ENCODE data around the gene PDE2A.

The PDE2A gene

GRCh38 chr11:72700146-72700545, 25.9 kb upstream of the PDE2A start:
- Histone ChIP-seq H2AK5ac (ENCODE audit: low read length) (no peak overlapping the region), H3K4me3 (ENCODE audit: low read length) (no peak overlapping the region), H2BK15ac (replicated peaks; ENCODE audit: low read depth) (no peak overlapping the region), H3K9ac (ENCODE audit: low read length) (no peak overlapping the region), H3K36me3 (ENCODE audit: control insufficient read depth, insufficient read depth, low read length) (peaks cover 17% of the 10 kb centered on the region), H2BK120ac (ENCODE audit: low read depth, low read length) (no peak overlapping the region), H4K5ac (ENCODE audit: low read length) (no peak overlapping the region), H3K79me1 (ENCODE audit: low read length) (peaks cover 2% of the 10 kb centered on the region), H3K56ac (ENCODE audit: low read length) (no peak overlapping the region), H4K8ac (ENCODE audit: low read depth, low read length) (no peak overlapping the region), H3K4ac (ENCODE audit: low read depth, low read length) (no peak overlapping the region), H3K27me3 (ENCODE audit: insufficient read depth, low read length, poor library complexity) (no peaks in the 10 kb centered on the region), H3K79me2 (ENCODE audit: control insufficient read depth, insufficient read depth, low read length) (no peaks in the 10 kb centered on the region), H3K23ac (ENCODE audit: low read length) (no peak overlapping the region), H3K4me1 (ENCODE audit: control insufficient read depth, low read depth, low read length) (peaks cover 15% of the 10 kb centered on the region), H3K18ac (ENCODE audit: low read length) (no peak overlapping the region), H2BK5ac (ENCODE audit: low read length) (no peak overlapping the region), H3K27ac (ENCODE audit: low read depth, low read length) (no peak overlapping the region), H3K4me2 (ENCODE audit: low read length) (no peak overlapping the region)
- peak; percentile 89 for DNase-seq
- no CpG with 5 or more reads among the region's 3 CpGs for WGBS (ENCODE audit: extremely low coverage, insufficient coverage, low lambda C conversion rate)

- no peak overlapping the region for H3K4me3 ChIP-seq (ENCODE audit: low read length)
- H3K27ac ChIP-seq (ENCODE audit: low read depth, low read length) = no peak overlapping the region
- H3K4ac ChIP-seq (ENCODE audit: low read depth, low read length) = no peak overlapping the region
- no peak overlapping the region for H3K23ac ChIP-seq (ENCODE audit: low read length)
- H4K5ac ChIP-seq (ENCODE audit: low read length) = no peak overlapping the region
- H3K18ac ChIP-seq (ENCODE audit: low read length) = no peak overlapping the region
- no peaks in the 10 kb centered on the region for H3K27me3 ChIP-seq (ENCODE audit: insufficient read depth, low read length, poor library complexity)
- H3K9ac ChIP-seq (ENCODE audit: low read length) = no peak overlapping the region
- no peak overlapping the region for H4K8ac ChIP-seq (ENCODE audit: low read depth, low read length)
- no peak overlapping the region for H2BK5ac ChIP-seq (ENCODE audit: low read length)
- H3K56ac ChIP-seq (ENCODE audit: low read length) = no peak overlapping the region
- peaks cover 4% of the 10 kb centered on the region for H3K4me1 ChIP-seq (ENCODE audit: control insufficient read depth, low read depth, low read length)
- no CpG with 5 or more reads among the region's 16 CpGs for WGBS (ENCODE audit: extremely low coverage, insufficient coverage, low lambda C conversion rate)
- no peak overlapping the region for H2BK15ac ChIP-seq (replicated peaks; ENCODE audit: low read depth)
- no peak overlapping the region for H2BK120ac ChIP-seq (ENCODE audit: low read depth, low read length)
- peaks cover 29% of the 10 kb centered on the region for H3K36me3 ChIP-seq (ENCODE audit: control insufficient read depth, insufficient read depth, low read length)
- DNase-seq = no peak
- H2AK5ac ChIP-seq (ENCODE audit: low read length) = no peak overlapping the region
- peaks cover 2% of the 10 kb centered on the region for H3K79me1 ChIP-seq (ENCODE audit: low read length)
- H3K4me2 ChIP-seq (ENCODE audit: low read length) = no peak overlapping the region
- H3K79me2 ChIP-seq (ENCODE audit: control insufficient read depth, insufficient read depth, low read length) = no peaks in the 10 kb centered on the region
Observed at GRCh38 chr11:72697814-72698213, 23.6 kb upstream of the PDE2A start.

- WGBS (ENCODE audit: extremely low coverage, insufficient coverage, low lambda C conversion rate) = no CpG with 5 or more reads among the region's 44 CpGs
- H4K8ac ChIP-seq (ENCODE audit: low read depth, low read length) = no peak overlapping the region
- H3K27ac ChIP-seq (ENCODE audit: low read depth, low read length) = no peak overlapping the region
- no peaks in the 10 kb centered on the region for H3K27me3 ChIP-seq (ENCODE audit: insufficient read depth, low read length, poor library complexity)
- no peak overlapping the region for H3K4me3 ChIP-seq (ENCODE audit: low read length)
- no peak overlapping the region for H3K23ac ChIP-seq (ENCODE audit: low read length)
- no peak overlapping the region for H3K4me2 ChIP-seq (ENCODE audit: low read length)
- H3K4me1 ChIP-seq (ENCODE audit: control insufficient read depth, low read depth, low read length) = peaks cover 4% of the 10 kb centered on the region
- H3K9ac ChIP-seq (ENCODE audit: low read length) = no peak overlapping the region
- no peaks in the 10 kb centered on the region for H3K79me2 ChIP-seq (ENCODE audit: control insufficient read depth, insufficient read depth, low read length)
- H3K36me3 ChIP-seq (ENCODE audit: control insufficient read depth, insufficient read depth, low read length) = peaks cover 33% of the 10 kb centered on the region
- no peak overlapping the region for H2BK120ac ChIP-seq (ENCODE audit: low read depth, low read length)
- H2AK5ac ChIP-seq (ENCODE audit: low read length) = no peak overlapping the region
- no peak overlapping the region for H3K4ac ChIP-seq (ENCODE audit: low read depth, low read length)
- H3K79me1 ChIP-seq (ENCODE audit: low read length) = no peaks in the 10 kb centered on the region
- H2BK15ac ChIP-seq (replicated peaks; ENCODE audit: low read depth) = no peak overlapping the region
- H2BK5ac ChIP-seq (ENCODE audit: low read length) = no peak overlapping the region
- H3K56ac ChIP-seq (ENCODE audit: low read length) = peak overlapping the region; percentile 34
- no peak overlapping the region for H3K18ac ChIP-seq (ENCODE audit: low read length)
- H4K5ac ChIP-seq (ENCODE audit: low read length) = no peak overlapping the region
- DNase-seq = peak; percentile 59
Observed at GRCh38 chr11:72696866-72697700, 22.9 kb upstream of the PDE2A start.

- Histone ChIP-seq H2BK5ac (ENCODE audit: low read length) (no peak overlapping the region), H3K18ac (ENCODE audit: low read length) (no peak overlapping the region), H3K23ac (ENCODE audit: low read length) (no peak overlapping the region), H4K8ac (ENCODE audit: low read depth, low read length) (no peak overlapping the region), H3K4me3 (ENCODE audit: low read length) (no peak overlapping the region), H3K4me1 (ENCODE audit: control insufficient read depth, low read depth, low read length) (peaks cover 2% of the 10 kb centered on the region), H2AK5ac (ENCODE audit: low read length) (no peak overlapping the region), H3K79me2 (ENCODE audit: control insufficient read depth, insufficient read depth, low read length) (no peaks in the 10 kb centered on the region), H3K27ac (ENCODE audit: low read depth, low read length) (no peak overlapping the region), H3K27me3 (ENCODE audit: insufficient read depth, low read length, poor library complexity) (no peaks in the 10 kb centered on the region), H3K4me2 (ENCODE audit: low read length) (no peak overlapping the region), H3K4ac (ENCODE audit: low read depth, low read length) (no peak overlapping the region), H2BK120ac (ENCODE audit: low read depth, low read length) (no peak overlapping the region), H3K9ac (ENCODE audit: low read length) (no peak overlapping the region), H3K36me3 (ENCODE audit: control insufficient read depth, insufficient read depth, low read length) (peaks cover 31% of the 10 kb centered on the region), H2BK15ac (replicated peaks; ENCODE audit: low read depth) (no peak overlapping the region), H3K56ac (ENCODE audit: low read length) (no peak overlapping the region), H3K79me1 (ENCODE audit: low read length) (no peaks in the 10 kb centered on the region), H4K5ac (ENCODE audit: low read length) (no peak overlapping the region)
- no CpG with 5 or more reads among the region's 7 CpGs for WGBS (ENCODE audit: extremely low coverage, insufficient coverage, low lambda C conversion rate)
- DNase-seq = no peak
Observed at GRCh38 chr11:72695354-72695753, 21.1 kb upstream of the PDE2A start.

GRCh38 chr11:72693271-72693968, 19.2 kb upstream of the PDE2A start:
- H3K4me1 ChIP-seq (ENCODE audit: control insufficient read depth, low read depth, low read length) = no peaks in the 10 kb centered on the region
- H3K79me2 ChIP-seq (ENCODE audit: control insufficient read depth, insufficient read depth, low read length) = no peaks in the 10 kb centered on the region
- no peak overlapping the region for H3K4ac ChIP-seq (ENCODE audit: low read depth, low read length)
- H2BK15ac ChIP-seq (replicated peaks; ENCODE audit: low read depth) = no peak overlapping the region
- no peak overlapping the region for H3K23ac ChIP-seq (ENCODE audit: low read length)
- peaks cover 25% of the 10 kb centered on the region for H3K36me3 ChIP-seq (ENCODE audit: control insufficient read depth, insufficient read depth, low read length)
- no peak overlapping the region for H4K8ac ChIP-seq (ENCODE audit: low read depth, low read length)
- no CpG with 5 or more reads among the region's 19 CpGs for WGBS (ENCODE audit: extremely low coverage, insufficient coverage, low lambda C conversion rate)
- H3K27ac ChIP-seq (ENCODE audit: low read depth, low read length) = no peak overlapping the region
- H3K18ac ChIP-seq (ENCODE audit: low read length) = no peak overlapping the region
- no peak overlapping the region for H3K4me2 ChIP-seq (ENCODE audit: low read length)
- DNase-seq = no peak
- H2BK120ac ChIP-seq (ENCODE audit: low read depth, low read length) = no peak overlapping the region
- no peak overlapping the region for H3K9ac ChIP-seq (ENCODE audit: low read length)
- H2AK5ac ChIP-seq (ENCODE audit: low read length) = no peak overlapping the region
- no peak overlapping the region for H3K4me3 ChIP-seq (ENCODE audit: low read length)
- no peaks in the 10 kb centered on the region for H3K79me1 ChIP-seq (ENCODE audit: low read length)
- no peak overlapping the region for H2BK5ac ChIP-seq (ENCODE audit: low read length)
- H3K27me3 ChIP-seq (ENCODE audit: insufficient read depth, low read length, poor library complexity) = no peaks in the 10 kb centered on the region
- no peak overlapping the region for H4K5ac ChIP-seq (ENCODE audit: low read length)
- H3K56ac ChIP-seq (ENCODE audit: low read length) = no peak overlapping the region

Measured in mesendoderm (in vitro differentiated cells).